ENCODE data around the gene RANBP17.

The RANBP17 gene

GRCh38 chr5:171128136-171128535, 266.3 kb downstream of the RANBP17 start:
- TF ChIP-seq CTCF (conservative IDR thresholded peaks at IDR 0.05; ENCODE audit: low read depth, low read length): no peak
- DNase-seq (ENCODE audit: low read depth): no peak

GRCh38 chr5:171129308-171129707, 267.5 kb downstream of the RANBP17 start:
- no peak for DNase-seq (ENCODE audit: low read depth)
- no peak for TF ChIP-seq CTCF (conservative IDR thresholded peaks at IDR 0.05; ENCODE audit: low read depth, low read length)
- no peak overlapping the region for H3K4me3 ChIP-seq (ENCODE audit: low read length)

More at GRCh38 chr5:171128136-171128535, 266.3 kb downstream of the RANBP17 start:
- no peak overlapping the region for H3K4me3 ChIP-seq (ENCODE audit: low read length)

- no peak overlapping the region for H3K4me3 ChIP-seq (ENCODE audit: low read length)
- no peak for DNase-seq (ENCODE audit: low read depth)
- no peak for TF ChIP-seq CTCF (conservative IDR thresholded peaks at IDR 0.05; ENCODE audit: low read depth, low read length)
Measured at GRCh38 chr5:171131497-171131896, 269.7 kb downstream of the RANBP17 start.

- TF ChIP-seq CTCF (conservative IDR thresholded peaks at IDR 0.05; ENCODE audit: low read depth, low read length): no peak
- no peak overlapping the region for H3K4me3 ChIP-seq (ENCODE audit: low read length)
- DNase-seq (ENCODE audit: low read depth): no peak
Measured at GRCh38 chr5:171137768-171138525, 276.1 kb downstream of the RANBP17 start.

GRCh38 chr5:171139227-171139626, 277.4 kb downstream of the RANBP17 start:
- no peak for TF ChIP-seq CTCF (conservative IDR thresholded peaks at IDR 0.05; ENCODE audit: low read depth, low read length)
- H3K4me3 ChIP-seq (ENCODE audit: low read length): no peak overlapping the region
- no peak for DNase-seq (ENCODE audit: low read depth)

- no peak for TF ChIP-seq CTCF (conservative IDR thresholded peaks at IDR 0.05; ENCODE audit: low read depth, low read length)
- no peak for DNase-seq (ENCODE audit: low read depth)
- H3K4me3 ChIP-seq (ENCODE audit: low read length): no peak overlapping the region
Measured at GRCh38 chr5:171142617-171143016, 280.8 kb downstream of the RANBP17 start.

- TF ChIP-seq CTCF (conservative IDR thresholded peaks at IDR 0.05; ENCODE audit: low read depth, low read length): no peak
- no peak for DNase-seq (ENCODE audit: low read depth)
Measured at GRCh38 chr5:171143171-171143570, 281.4 kb downstream of the RANBP17 start.

More at GRCh38 chr5:171143171-171143570, 281.4 kb downstream of the RANBP17 start:
- H3K4me3 ChIP-seq (ENCODE audit: low read length): no peak overlapping the region
